WTC11 (cell line): ENCODE data around the gene SYTL5. TPM values are rescaled to one million over a fixed set of nuclear protein-coding genes. Genes with fewer than 3 reads are reported as not detected.

ENCODE experiments used
- ATAC-seq: fragments of 200-7000 bp; cut with Tn5 transposase; 2 replicates; pipeline ENCODE4 v1.10.0; 2021; ENCODE audit warnings: mild to moderate bottlenecking, moderate library complexity
- CTCF ChIA-PET: fragments of 300-600 bp; sonication (Branson Sonifier 250); formaldehyde crosslinking; loops from one replicate; lab custom pipeline; 2021; ENCODE audit warnings: antibody characterized with exemption; lab: Charles Lee
- POLR2A ChIA-PET: fragments of 350-600 bp; sonication (Branson Sonifier 250); formaldehyde crosslinking; loops from one replicate; lab custom pipeline; 2021; ENCODE audit warnings: antibody characterized with exemption; lab: Charles Lee
- DNase-seq: peaks from one replicate; pipeline ENCODE4 v3.0.0; 2021; ENCODE audit warnings: low spot score
- H3K27ac Mint-ChIP-seq: 2 replicates; pipeline ENCODE4 v1.8.0; 2021; ENCODE audit warnings: mixed read lengths
- H3K27me3 Mint-ChIP-seq: 2 replicates; pipeline ENCODE4 v1.8.0; 2021; ENCODE audit warnings: low read depth, mild to moderate bottlenecking, moderate library complexity, mixed read lengths
- H3K36me3 Mint-ChIP-seq: 2 replicates; pipeline ENCODE4 v1.8.0; 2021; ENCODE audit warnings: mixed read lengths
- H3K4me1 Mint-ChIP-seq: 2 replicates; pipeline ENCODE4 v1.8.0; 2022; ENCODE audit warnings: mixed read lengths
- H3K4me3 Mint-ChIP-seq: 2 replicates; pipeline ENCODE4 v1.8.0; 2021; ENCODE audit warnings: mild to moderate bottlenecking, moderate library complexity, mixed read lengths
- H3K9me3 Mint-ChIP-seq: 2 replicates; pipeline ENCODE4 v1.8.0; 2021; ENCODE audit warnings: mixed read lengths
- CBFB ChIP-seq: sonication (generic); formaldehyde crosslinking; IDR thresholded peaks from 2 replicates; pipeline ENCODE4 v1.8.1; 2022; ENCODE audit warnings: mild to moderate bottlenecking, low read depth, missing genetic modification reagents
- ELF4 ChIP-seq: sonication (generic); formaldehyde crosslinking; IDR thresholded peaks from 2 replicates; pipeline ENCODE4 v1.8.1; 2022; ENCODE audit warnings: low read depth, mild to moderate bottlenecking, moderate library complexity, missing genetic modification reagents
- EMX1 ChIP-seq: fragments of 250-450 bp; sonication (Bioruptor Pico); IDR thresholded peaks from 2 replicates; pipeline ENCODE4 v1.8.0; 2021; ENCODE audit warnings: mild to moderate bottlenecking
- ESRRA ChIP-seq: sonication (generic); formaldehyde crosslinking; IDR thresholded peaks from 2 replicates; pipeline ENCODE4 v1.8.1; 2022; ENCODE audit warnings: mild to moderate bottlenecking, missing genetic modification reagents, borderline replicate concordance
- ETV6 ChIP-seq: sonication (generic); formaldehyde crosslinking; IDR thresholded peaks from 2 replicates; pipeline ENCODE4 v1.8.1; 2022; ENCODE audit warnings: mild to moderate bottlenecking, missing genetic modification reagents
- FOXK1 ChIP-seq: sonication (generic); formaldehyde crosslinking; IDR thresholded peaks from 2 replicates; pipeline ENCODE4 v1.8.0; 2022; ENCODE audit warnings: mild to moderate bottlenecking, moderate library complexity, missing genetic modification reagents
- IRF2 ChIP-seq: sonication (generic); formaldehyde crosslinking; IDR thresholded peaks from 2 replicates; pipeline ENCODE4 v1.8.0; 2022; ENCODE audit warnings: low read depth, missing genetic modification reagents, borderline replicate concordance
- NFATC4 ChIP-seq: fragments of 250-450 bp; sonication (Bioruptor Pico); IDR thresholded peaks from 2 replicates; pipeline ENCODE4 v1.9.0; 2021; ENCODE audit warnings: mild to moderate bottlenecking
- RELA ChIP-seq: sonication (generic); formaldehyde crosslinking; IDR thresholded peaks from 2 replicates; pipeline ENCODE4 v1.8.1; 2022; ENCODE audit warnings: missing genetic modification reagents, mild to moderate bottlenecking, borderline replicate concordance
- RORB ChIP-seq: fragments of 250-450 bp; sonication (Bioruptor Pico); IDR thresholded peaks from 2 replicates; pipeline ENCODE4 v1.9.0; 2021; ENCODE audit warnings: mild to moderate bottlenecking
- SP1 ChIP-seq: sonication (generic); formaldehyde crosslinking; conservative IDR thresholded peaks from 2 replicates; pipeline ENCODE4 v1.8.1; 2022; ENCODE audit warnings: missing genetic modification reagents
- ZBTB21 ChIP-seq: sonication (generic); formaldehyde crosslinking; IDR thresholded peaks from 2 replicates; pipeline ENCODE4 v1.8.1; 2023; ENCODE audit warnings: mild to moderate bottlenecking, missing genetic modification reagents, borderline replicate concordance
- ZNF416 ChIP-seq: fragments of 250-450 bp; sonication (Bioruptor Pico); IDR thresholded peaks from 2 replicates; pipeline ENCODE4 v1.9.0; 2021; ENCODE audit warnings: mild to moderate bottlenecking, inconsistent platforms
- total RNA-seq: library from RNA; stranded (reverse); gene quantifications from 3 replicates; pipeline ENCODE4 v1.2.3, GENCODE V29; 2021
- TF ChIP-seq, protein P1 (sequence below): sonication (generic); formaldehyde crosslinking; IDR thresholded peaks from 2 replicates; pipeline ENCODE4 v1.8.0; 2022; ENCODE audit warnings: mild to moderate bottlenecking, missing genetic modification reagents
- TF ChIP-seq, protein P2 (sequence below): sonication (generic); formaldehyde crosslinking; IDR thresholded peaks from 2 replicates; pipeline ENCODE4 v1.8.0; 2022; ENCODE audit warnings: mild to moderate bottlenecking, missing genetic modification reagents
- TF ChIP-seq, protein P3 (sequence below): fragments of 200-600 bp; IDR thresholded peaks from 2 replicates; pipeline ENCODE4 v1.8.0; 2022; ENCODE audit warnings: antibody characterized with exemption
- TF ChIP-seq, protein P4 (sequence below): sonication (generic); formaldehyde crosslinking; IDR thresholded peaks from 2 replicates; pipeline ENCODE4 v1.8.1; 2023; ENCODE audit warnings: mild to moderate bottlenecking, missing genetic modification reagents, borderline replicate concordance
- TF ChIP-seq, protein P5 (sequence below): sonication (generic); formaldehyde crosslinking; IDR thresholded peaks from 2 replicates; pipeline ENCODE4 v1.8.0; 2022; ENCODE audit warnings: mild to moderate bottlenecking, missing genetic modification reagents
- TF ChIP-seq, protein P6 (sequence below): sonication (generic); formaldehyde crosslinking; IDR thresholded peaks from 2 replicates; pipeline ENCODE4 v1.8.1; 2022; ENCODE audit warnings: low read depth, missing genetic modification reagents, borderline replicate concordance
- TF ChIP-seq, protein P7 (sequence below): sonication (generic); formaldehyde crosslinking; IDR thresholded peaks from 2 replicates; pipeline ENCODE4 v1.8.1; 2022; ENCODE audit warnings: missing genetic modification reagents, borderline replicate concordance
- TF ChIP-seq, protein P8 (sequence below): sonication (generic); formaldehyde crosslinking; IDR thresholded peaks from 2 replicates; pipeline ENCODE4 v1.8.0; 2022; ENCODE audit warnings: missing genetic modification reagents

Gene SYTL5
- total RNA-seq, 1 experiment from 2014 or later, result 0.26 TPM

DNA sequence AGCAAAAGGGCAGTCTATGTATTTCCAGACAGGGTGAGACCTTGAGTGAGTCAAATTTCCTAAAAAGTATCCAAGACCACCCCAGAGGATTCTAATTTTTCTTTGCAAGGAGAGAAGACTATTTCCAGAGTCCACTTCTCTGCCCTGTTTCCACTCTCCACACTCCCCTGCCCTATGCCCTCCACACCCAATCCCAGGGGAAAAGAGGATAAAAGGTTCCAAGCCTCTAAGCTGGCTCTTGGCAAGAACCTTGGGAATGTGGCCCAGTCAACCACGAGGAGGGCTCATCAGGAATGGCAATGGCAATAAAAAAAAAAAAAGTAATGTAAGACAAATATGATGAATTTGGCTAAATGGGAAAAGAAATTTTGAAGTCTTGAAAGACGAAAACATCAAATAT lies 148.5 kb downstream of the SYTL5 start:
- Mint-ChIP-seq H3K4me3 (no peak overlapping the region), H3K9me3 (no peaks in the 10 kb centered on the region), H3K4me1 (peaks cover 7% of the 10 kb centered on the region), H3K36me3 (no peaks in the 10 kb centered on the region)
- DNase-seq, result no peak
- TF ChIP-seq SP1 (CRISPR knock-in tag), result no peak
- TF ChIP-seq ESRRA, result no peak
- TF ChIP-seq, protein P1, sequence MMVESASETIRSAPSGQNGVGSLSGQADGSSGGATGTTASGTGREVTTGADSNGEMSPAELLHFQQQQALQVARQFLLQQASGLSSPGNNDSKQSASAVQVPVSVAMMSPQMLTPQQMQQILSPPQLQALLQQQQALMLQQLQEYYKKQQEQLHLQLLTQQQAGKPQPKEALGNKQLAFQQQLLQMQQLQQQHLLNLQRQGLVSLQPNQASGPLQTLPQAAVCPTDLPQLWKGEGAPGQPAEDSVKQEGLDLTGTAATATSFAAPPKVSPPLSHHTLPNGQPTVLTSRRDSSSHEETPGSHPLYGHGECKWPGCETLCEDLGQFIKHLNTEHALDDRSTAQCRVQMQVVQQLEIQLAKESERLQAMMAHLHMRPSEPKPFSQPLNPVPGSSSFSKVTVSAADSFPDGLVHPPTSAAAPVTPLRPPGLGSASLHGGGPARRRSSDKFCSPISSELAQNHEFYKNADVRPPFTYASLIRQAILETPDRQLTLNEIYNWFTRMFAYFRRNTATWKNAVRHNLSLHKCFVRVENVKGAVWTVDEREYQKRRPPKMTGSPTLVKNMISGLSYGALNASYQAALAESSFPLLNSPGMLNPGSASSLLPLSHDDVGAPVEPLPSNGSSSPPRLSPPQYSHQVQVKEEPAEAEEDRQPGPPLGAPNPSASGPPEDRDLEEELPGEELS, result no peak
- no peak for TF ChIP-seq CBFB (CRISPR knock-in tag)
- no peak for TF ChIP-seq ZNF416 (CRISPR knock-in tag)
- no peak for TF ChIP-seq IRF2
- no peak for TF ChIP-seq ZBTB21 (CRISPR knock-in tag)
- TF ChIP-seq, protein P2, sequence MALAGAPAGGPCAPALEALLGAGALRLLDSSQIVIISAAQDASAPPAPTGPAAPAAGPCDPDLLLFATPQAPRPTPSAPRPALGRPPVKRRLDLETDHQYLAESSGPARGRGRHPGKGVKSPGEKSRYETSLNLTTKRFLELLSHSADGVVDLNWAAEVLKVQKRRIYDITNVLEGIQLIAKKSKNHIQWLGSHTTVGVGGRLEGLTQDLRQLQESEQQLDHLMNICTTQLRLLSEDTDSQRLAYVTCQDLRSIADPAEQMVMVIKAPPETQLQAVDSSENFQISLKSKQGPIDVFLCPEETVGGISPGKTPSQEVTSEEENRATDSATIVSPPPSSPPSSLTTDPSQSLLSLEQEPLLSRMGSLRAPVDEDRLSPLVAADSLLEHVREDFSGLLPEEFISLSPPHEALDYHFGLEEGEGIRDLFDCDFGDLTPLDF (CRISPR knock-in tag), result no peak
- no peak for TF ChIP-seq ETV6 (CRISPR knock-in tag)
- TF ChIP-seq RORB, result no peak
- TF ChIP-seq NFATC4, result no peak
- no peak for TF ChIP-seq FOXK1 (CRISPR knock-in tag)
- TF ChIP-seq, protein P3, sequence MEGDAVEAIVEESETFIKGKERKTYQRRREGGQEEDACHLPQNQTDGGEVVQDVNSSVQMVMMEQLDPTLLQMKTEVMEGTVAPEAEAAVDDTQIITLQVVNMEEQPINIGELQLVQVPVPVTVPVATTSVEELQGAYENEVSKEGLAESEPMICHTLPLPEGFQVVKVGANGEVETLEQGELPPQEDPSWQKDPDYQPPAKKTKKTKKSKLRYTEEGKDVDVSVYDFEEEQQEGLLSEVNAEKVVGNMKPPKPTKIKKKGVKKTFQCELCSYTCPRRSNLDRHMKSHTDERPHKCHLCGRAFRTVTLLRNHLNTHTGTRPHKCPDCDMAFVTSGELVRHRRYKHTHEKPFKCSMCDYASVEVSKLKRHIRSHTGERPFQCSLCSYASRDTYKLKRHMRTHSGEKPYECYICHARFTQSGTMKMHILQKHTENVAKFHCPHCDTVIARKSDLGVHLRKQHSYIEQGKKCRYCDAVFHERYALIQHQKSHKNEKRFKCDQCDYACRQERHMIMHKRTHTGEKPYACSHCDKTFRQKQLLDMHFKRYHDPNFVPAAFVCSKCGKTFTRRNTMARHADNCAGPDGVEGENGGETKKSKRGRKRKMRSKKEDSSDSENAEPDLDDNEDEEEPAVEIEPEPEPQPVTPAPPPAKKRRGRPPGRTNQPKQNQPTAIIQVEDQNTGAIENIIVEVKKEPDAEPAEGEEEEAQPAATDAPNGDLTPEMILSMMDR, result no peak
- TF ChIP-seq, protein P4, sequence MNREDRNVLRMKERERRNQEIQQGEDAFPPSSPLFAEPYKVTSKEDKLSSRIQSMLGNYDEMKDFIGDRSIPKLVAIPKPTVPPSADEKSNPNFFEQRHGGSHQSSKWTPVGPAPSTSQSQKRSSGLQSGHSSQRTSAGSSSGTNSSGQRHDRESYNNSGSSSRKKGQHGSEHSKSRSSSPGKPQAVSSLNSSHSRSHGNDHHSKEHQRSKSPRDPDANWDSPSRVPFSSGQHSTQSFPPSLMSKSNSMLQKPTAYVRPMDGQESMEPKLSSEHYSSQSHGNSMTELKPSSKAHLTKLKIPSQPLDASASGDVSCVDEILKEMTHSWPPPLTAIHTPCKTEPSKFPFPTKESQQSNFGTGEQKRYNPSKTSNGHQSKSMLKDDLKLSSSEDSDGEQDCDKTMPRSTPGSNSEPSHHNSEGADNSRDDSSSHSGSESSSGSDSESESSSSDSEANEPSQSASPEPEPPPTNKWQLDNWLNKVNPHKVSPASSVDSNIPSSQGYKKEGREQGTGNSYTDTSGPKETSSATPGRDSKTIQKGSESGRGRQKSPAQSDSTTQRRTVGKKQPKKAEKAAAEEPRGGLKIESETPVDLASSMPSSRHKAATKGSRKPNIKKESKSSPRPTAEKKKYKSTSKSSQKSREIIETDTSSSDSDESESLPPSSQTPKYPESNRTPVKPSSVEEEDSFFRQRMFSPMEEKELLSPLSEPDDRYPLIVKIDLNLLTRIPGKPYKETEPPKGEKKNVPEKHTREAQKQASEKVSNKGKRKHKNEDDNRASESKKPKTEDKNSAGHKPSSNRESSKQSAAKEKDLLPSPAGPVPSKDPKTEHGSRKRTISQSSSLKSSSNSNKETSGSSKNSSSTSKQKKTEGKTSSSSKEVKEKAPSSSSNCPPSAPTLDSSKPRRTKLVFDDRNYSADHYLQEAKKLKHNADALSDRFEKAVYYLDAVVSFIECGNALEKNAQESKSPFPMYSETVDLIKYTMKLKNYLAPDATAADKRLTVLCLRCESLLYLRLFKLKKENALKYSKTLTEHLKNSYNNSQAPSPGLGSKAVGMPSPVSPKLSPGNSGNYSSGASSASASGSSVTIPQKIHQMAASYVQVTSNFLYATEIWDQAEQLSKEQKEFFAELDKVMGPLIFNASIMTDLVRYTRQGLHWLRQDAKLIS (CRISPR knock-in tag), result no peak
- TF ChIP-seq, protein P5, sequence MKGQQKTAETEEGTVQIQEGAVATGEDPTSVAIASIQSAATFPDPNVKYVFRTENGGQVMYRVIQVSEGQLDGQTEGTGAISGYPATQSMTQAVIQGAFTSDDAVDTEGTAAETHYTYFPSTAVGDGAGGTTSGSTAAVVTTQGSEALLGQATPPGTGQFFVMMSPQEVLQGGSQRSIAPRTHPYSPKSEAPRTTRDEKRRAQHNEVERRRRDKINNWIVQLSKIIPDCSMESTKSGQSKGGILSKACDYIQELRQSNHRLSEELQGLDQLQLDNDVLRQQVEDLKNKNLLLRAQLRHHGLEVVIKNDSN (CRISPR knock-in tag), result no peak
- TF ChIP-seq, all 79 proteins: peak for 0
- ChIA-PET CTCF (no interaction called here), POLR2A (no interaction called here)
- ATAC-seq, result no peak
- Mint-ChIP-seq H3K27me3 (no peaks in the 10 kb centered on the region), H3K27ac (no peak overlapping the region)

DNA sequence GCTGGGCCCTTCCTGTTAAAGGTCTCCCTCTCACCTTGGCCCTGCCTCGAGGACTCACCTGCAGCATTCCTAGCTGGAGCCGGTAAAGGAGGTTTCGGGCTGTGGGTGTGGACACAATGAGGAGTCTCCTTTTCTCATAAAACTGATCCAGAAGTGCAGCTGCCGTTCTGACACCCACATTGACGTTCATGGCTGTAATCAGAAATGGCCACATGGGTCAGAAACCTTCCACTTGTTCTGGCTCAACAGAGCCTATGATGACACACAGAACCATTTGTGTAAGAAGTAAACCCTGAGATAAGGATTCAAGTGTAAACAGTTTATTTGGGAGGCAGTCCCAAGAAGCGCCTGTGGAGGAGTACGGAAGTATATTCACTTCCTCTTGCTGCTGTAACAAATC lies 150.5 kb downstream of the SYTL5 start:
- Mint-ChIP-seq H3K27me3 (no peaks in the 10 kb centered on the region), H3K36me3 (no peaks in the 10 kb centered on the region), H3K27ac (no peak overlapping the region), H3K4me1 (no peaks in the 10 kb centered on the region), H3K9me3 (no peaks in the 10 kb centered on the region), H3K4me3 (no peak overlapping the region)
- ChIA-PET POLR2A (no interaction called here), CTCF (no interaction called here)
- ATAC-seq (no peak), DNase-seq (no peak)
- TF ChIP-seq, protein P6, sequence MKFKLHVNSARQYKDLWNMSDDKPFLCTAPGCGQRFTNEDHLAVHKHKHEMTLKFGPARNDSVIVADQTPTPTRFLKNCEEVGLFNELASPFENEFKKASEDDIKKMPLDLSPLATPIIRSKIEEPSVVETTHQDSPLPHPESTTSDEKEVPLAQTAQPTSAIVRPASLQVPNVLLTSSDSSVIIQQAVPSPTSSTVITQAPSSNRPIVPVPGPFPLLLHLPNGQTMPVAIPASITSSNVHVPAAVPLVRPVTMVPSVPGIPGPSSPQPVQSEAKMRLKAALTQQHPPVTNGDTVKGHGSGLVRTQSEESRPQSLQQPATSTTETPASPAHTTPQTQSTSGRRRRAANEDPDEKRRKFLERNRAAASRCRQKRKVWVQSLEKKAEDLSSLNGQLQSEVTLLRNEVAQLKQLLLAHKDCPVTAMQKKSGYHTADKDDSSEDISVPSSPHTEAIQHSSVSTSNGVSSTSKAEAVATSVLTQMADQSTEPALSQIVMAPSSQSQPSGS (CRISPR knock-in tag), result no peak
- TF ChIP-seq ELF4 (CRISPR knock-in tag) (no peak), RELA (CRISPR knock-in tag) (no peak), EMX1 (no peak)
- TF ChIP-seq, protein P7, sequence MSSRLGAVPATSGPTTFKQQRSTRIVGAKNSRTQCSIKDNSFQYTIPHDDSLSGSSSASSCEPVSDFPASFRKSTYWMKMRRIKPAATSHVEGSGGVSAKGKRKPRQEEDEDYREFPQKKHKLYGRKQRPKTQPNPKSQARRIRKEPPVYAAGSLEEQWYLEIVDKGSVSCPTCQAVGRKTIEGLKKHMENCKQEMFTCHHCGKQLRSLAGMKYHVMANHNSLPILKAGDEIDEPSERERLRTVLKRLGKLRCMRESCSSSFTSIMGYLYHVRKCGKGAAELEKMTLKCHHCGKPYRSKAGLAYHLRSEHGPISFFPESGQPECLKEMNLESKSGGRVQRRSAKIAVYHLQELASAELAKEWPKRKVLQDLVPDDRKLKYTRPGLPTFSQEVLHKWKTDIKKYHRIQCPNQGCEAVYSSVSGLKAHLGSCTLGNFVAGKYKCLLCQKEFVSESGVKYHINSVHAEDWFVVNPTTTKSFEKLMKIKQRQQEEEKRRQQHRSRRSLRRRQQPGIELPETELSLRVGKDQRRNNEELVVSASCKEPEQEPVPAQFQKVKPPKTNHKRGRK (CRISPR knock-in tag), result no peak
- TF ChIP-seq, protein P8, sequence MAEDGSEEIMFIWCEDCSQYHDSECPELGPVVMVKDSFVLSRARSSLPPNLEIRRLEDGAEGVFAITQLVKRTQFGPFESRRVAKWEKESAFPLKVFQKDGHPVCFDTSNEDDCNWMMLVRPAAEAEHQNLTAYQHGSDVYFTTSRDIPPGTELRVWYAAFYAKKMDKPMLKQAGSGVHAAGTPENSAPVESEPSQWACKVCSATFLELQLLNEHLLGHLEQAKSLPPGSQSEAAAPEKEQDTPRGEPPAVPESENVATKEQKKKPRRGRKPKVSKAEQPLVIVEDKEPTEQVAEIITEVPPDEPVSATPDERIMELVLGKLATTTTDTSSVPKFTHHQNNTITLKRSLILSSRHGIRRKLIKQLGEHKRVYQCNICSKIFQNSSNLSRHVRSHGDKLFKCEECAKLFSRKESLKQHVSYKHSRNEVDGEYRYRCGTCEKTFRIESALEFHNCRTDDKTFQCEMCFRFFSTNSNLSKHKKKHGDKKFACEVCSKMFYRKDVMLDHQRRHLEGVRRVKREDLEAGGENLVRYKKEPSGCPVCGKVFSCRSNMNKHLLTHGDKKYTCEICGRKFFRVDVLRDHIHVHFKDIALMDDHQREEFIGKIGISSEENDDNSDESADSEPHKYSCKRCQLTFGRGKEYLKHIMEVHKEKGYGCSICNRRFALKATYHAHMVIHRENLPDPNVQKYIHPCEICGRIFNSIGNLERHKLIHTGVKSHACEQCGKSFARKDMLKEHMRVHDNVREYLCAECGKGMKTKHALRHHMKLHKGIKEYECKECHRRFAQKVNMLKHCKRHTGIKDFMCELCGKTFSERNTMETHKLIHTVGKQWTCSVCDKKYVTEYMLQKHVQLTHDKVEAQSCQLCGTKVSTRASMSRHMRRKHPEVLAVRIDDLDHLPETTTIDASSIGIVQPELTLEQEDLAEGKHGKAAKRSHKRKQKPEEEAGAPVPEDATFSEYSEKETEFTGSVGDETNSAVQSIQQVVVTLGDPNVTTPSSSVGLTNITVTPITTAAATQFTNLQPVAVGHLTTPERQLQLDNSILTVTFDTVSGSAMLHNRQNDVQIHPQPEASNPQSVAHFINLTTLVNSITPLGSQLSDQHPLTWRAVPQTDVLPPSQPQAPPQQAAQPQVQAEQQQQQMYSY (CRISPR knock-in tag), result no peak
